Astrocyte of the cerebellum (primary cell): Measurements from ENCODE around the gene LRRFIP1.

Experiments used
- DNase-seq: peaks from one replicate; pipeline ENCODE4 v3.0.0-alpha.2; 2011; ENCODE audit warnings: low read depth
- H3K4me3 ChIP-seq: 2 replicates; pipeline ENCODE4 v1.5.1; 2011; ENCODE audit warnings: mild to moderate bottlenecking, low read depth, low read length, moderate library complexity
- CTCF ChIP-seq: IDR thresholded peaks from 2 replicates; pipeline ENCODE4 v1.5.1; 2012; ENCODE audit warnings: low read length, low read depth, moderate library complexity, mild to moderate bottlenecking; ENCODE audit errors: missing control alignments
- in situ Hi-C: cut with HindIII; loops from 2 replicates; pipeline ENCODE4 v1.10.0; 2017; ENCODE audit warnings: low sequenced_read_pairs

LRRFIP1 gene

GRCh38 chr2:237637429-237638135 is 10.2 kb downstream of the LRRFIP1 start:
- no peak for DNase-seq
- in situ Hi-C loops, result no loop called here
- H3K4me3 ChIP-seq, result no peak overlapping the region
- TF ChIP-seq CTCF, result no peak

GRCh38 chr2:237638176-237638575 is 10.8 kb downstream of the LRRFIP1 start:
- no peak for DNase-seq
- H3K4me3 ChIP-seq, result no peak overlapping the region
- in situ Hi-C loops, result no loop called here
- TF ChIP-seq CTCF, result no peak

- DNase-seq, result no peak
- in situ Hi-C loops, result no loop called here
- no peak for TF ChIP-seq CTCF
- H3K4me3 ChIP-seq, result no peak overlapping the region
Measured at GRCh38 chr2:237639052-237639835, 11.9 kb downstream of the LRRFIP1 start.

GRCh38 chr2:237639836-237640220 is 12.4 kb downstream of the LRRFIP1 start:
- no peak for TF ChIP-seq CTCF
- in situ Hi-C loops, result no loop called here
- no peak overlapping the region for H3K4me3 ChIP-seq
- no peak for DNase-seq

GRCh38 chr2:237640493-237640998 is 13.2 kb downstream of the LRRFIP1 start:
- H3K4me3 ChIP-seq, result no peak overlapping the region
- DNase-seq, result no peak
- in situ Hi-C loops, result no loop called here
- no peak for TF ChIP-seq CTCF

GRCh38 chr2:237642038-237642734 is 14.8 kb downstream of the LRRFIP1 start:
- DNase-seq, result no peak
- no peak overlapping the region for H3K4me3 ChIP-seq
- in situ Hi-C loops, result no loop called here
- no peak for TF ChIP-seq CTCF
